C4-2B (cell line): Measurements from ENCODE around the gene ZNF354C.

Source experiments
- H3K27ac ChIP-seq: fragments of 450-650 bp; 2 replicates; pipeline ENCODE4 v1.5.1; 2017
- CTCF ChIP-seq: fragments of 450-650 bp; conservative IDR thresholded peaks from 2 replicates; pipeline ENCODE4 v1.5.1; 2017; ENCODE audit warnings: mild to moderate bottlenecking
- ZFX ChIP-seq: fragments of 450-650 bp; IDR thresholded peaks from 2 replicates; pipeline ENCODE4 v1.6.1; 2017

Gene ZNF354C

GRCh38 chr5:179115307-179115706, 55.1 kb downstream of the ZNF354C start:
- no peak overlapping the region for H3K27ac ChIP-seq
- no peak for TF ChIP-seq ZFX
- TF ChIP-seq CTCF = no peak

DNA sequence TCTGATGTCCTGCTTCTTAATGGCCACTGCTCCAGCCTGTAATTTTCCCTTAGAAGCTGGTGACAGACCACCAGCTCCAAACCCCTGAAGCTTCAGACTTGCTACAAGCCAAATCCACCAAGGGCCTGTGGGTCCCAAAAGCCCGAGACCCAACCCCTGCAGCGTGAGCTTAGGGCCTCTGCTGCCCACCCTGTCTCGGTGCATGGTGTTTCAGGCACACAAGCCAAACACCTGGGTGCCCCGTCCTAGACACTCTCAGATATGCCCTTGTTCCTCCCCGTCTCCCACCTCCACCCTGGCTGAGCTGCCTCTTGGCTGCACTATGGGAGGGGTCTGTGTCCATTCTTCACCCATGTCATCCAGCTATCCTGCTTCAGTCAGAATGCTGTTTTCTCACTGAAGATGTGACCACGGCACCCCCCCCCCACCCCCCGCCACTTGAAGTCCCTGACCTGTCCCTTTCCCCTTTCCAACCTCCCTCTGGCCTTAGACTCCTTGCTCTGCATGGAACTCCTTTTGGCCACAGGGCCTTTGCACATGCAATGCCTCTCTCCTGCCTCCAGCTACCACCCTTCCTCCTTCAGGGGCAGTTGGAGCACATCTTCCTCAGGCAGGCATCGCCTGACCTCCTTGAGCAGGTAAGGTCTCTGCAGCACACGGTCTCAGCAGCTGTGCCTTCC, 55.8 kb downstream of the ZNF354C start:
- no peak for TF ChIP-seq ZFX
- TF ChIP-seq CTCF = no peak
- H3K27ac ChIP-seq = no peak overlapping the region

DNA sequence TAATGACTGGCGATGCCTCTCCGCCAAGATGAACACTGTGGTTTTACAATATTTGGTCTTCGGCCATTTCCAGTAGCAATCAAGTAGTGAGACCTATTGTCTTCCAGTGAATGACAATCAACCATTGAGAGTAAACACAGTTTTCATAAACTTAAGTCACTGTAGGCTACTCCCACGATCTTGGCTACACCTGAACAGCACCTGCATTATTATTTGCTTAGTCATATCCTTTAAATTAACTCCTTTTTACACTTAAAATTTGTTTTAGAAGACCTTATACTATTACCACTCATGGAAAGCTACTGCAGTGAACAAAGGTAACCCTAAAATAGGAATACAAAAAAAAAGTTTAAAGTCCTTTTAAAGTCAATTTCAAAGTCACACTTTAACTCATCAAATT, 58.2 kb downstream of the ZNF354C start:
- TF ChIP-seq CTCF (no peak), ZFX (no peak)
- H3K27ac ChIP-seq = no peak overlapping the region

GRCh38 chr5:179118756-179119414, 58.7 kb downstream of the ZNF354C start:
- H3K27ac ChIP-seq = no peak overlapping the region
- TF ChIP-seq CTCF = no peak
- TF ChIP-seq ZFX = no peak

- no peak overlapping the region for H3K27ac ChIP-seq
- TF ChIP-seq ZFX (no peak), CTCF (no peak)
Measured at GRCh38 chr5:179119415-179120170, 59.4 kb downstream of the ZNF354C start.

- no peak overlapping the region for H3K27ac ChIP-seq
- TF ChIP-seq ZFX = no peak
- no peak for TF ChIP-seq CTCF
Measured at GRCh38 chr5:179120421-179120861, 60.3 kb downstream of the ZNF354C start.
